Adrenal gland (tissue), 12 donors: ENCODE measurements around the gene PPM1L. TPM values are rescaled to one million over a fixed set of nuclear protein-coding genes. Genes with fewer than 3 reads are reported as not detected.

Experiments used
- DNase-seq, 7 donors: peaks; one replicate each; pipeline ENCODE4 v3.0.0-alpha.2; 2019 to 2020
- H3K27ac ChIP-seq, 5 donors: fragments of 200-600 bp; sonication (generic) in 4 of 5; 1 replicate in 3 of 5; 2 replicates in 2 of 5; pipeline versions ENCODE4 v1.5.1 to v1.8.0; 2016 to 2020; ENCODE audit warnings: mild to moderate bottlenecking in 1 of 5
- H3K27me3 ChIP-seq: fragments of 200-600 bp; 2 replicates; pipeline ENCODE4 v1.8.0; 2021
- H3K36me3 ChIP-seq, 2 donors: fragments of 200-600 bp; replicated peaks in 1 of 2; 1 replicate in 1 of 2; 2 replicates in 1 of 2; pipeline versions ENCODE4 v1.5.1 to v1.8.0; 2018 to 2022
- H3K4me1 ChIP-seq, 2 donors: fragments of 200-600 bp; replicated peaks in 1 of 2; 1 replicate in 1 of 2; 2 replicates in 1 of 2; pipeline versions ENCODE4 v1.5.1 to v1.8.0; 2018 to 2021
- H3K4me3 ChIP-seq, 4 donors: fragments of 200-600 bp; sonication (generic) in 3 of 4; one replicate each; pipeline ENCODE4 v1.5.1; 2016 to 2018
- H3K9me3 ChIP-seq, 3 donors: fragments of 200-600 bp; sonication (generic) in 1 of 3; replicated peaks in 1 of 3; 1 replicate in 2 of 3; 2 replicates in 1 of 3; pipeline versions ENCODE4 v1.5.1 to v1.8.0; 2016 to 2021
- POLR2A ChIP-seq, 2 donors: fragments of 450-650 bp; IDR thresholded peaks; one replicate each; pipeline ENCODE4 v1.6.1; 2017; ENCODE audit warnings: antibody characterized with exemption in 2 of 2, mild to moderate bottlenecking in 2 of 2, moderate library complexity in 1 of 2
- WGBS, 4 donors: extraction: QIAGEN DNeasy Blood & Tissue Kit in 2 of 4; methylation state at CpG; one replicate each; pipeline versions ENCODE4 v1.1.5 to v1.1.7; 2013 to 2017; 5-methylcytosine and 5-hydroxymethylcytosine counted together
- intact Hi-C, 2 donors: fragments of 100-400 bp; cut with DNase I; formaldehyde crosslinking; loops; one replicate each; pipeline versions ENCODE4 v1.14.1 to v1.15.0; 2022 to 2023
- polyA plus RNA-seq, 3 donors: library from polyadenylated mRNA; stranded (reverse); fragments of 200-250 nt in 2 of 3; fragments of 350-450 nt in 1 of 3; fragmentation: Illumina TruSeq in 1 of 3; extraction: RNeasy Lipid Tissue Mini Kit (QIAGEN cat#74804) in 1 of 3; gene quantifications; one replicate each; pipeline ENCODE4 v1.2.3, GENCODE V29; 2013 to 2014
- total RNA-seq, 9 donors: library from RNA; depleted of rRNA in 4 of 9; stranded (reverse); fragments of >200 nt in 4 of 9; fragments of 120-200 nt in 1 of 9; fragmentation: NEBNext Ultra II Directional in 1 of 9; extraction: Animal tissue kit (Norgen Biotek cat#: 25700) in 1 of 9; gene quantifications; one replicate each; pipeline versions ENCODE4 v1.1.0 to v1.2.4, GENCODE V29; 2013 to 2023
- TF ChIP-seq, protein P1 (sequence below), 6 experiments: fragments of 450-650 bp in 4 of 6; fragments of 200-600 bp in 2 of 6; sonication (generic) in 1 of 6; IDR thresholded peaks; 1 replicate in 5 of 6; 2 replicates in 1 of 6; pipeline versions ENCODE4 v1.5.1 to v1.8.0; 2016 to 2021; ENCODE audit warnings: antibody characterized with exemption in 6 of 6, mild to moderate bottlenecking in 2 of 6, moderate library complexity in 1 of 6
- donor health status: healthy with polysubstance abuse.
- donor health status: Bipolar disorder and iron deficiency.
- donor health status: DM: yes; HTN: yes; CAD: no.
- donor health status: DM: no; HTN: no; CAD: no.
- donor health status: DM: no; HTN: no; CAD: no.
- donor health status: DM: yes; HTN: yes; CAD: no.

Gene PPM1L
- total and polyA plus RNA-seq, 12 donors: 2.4 to 53.6 (median 35.0) TPM

DNA sequence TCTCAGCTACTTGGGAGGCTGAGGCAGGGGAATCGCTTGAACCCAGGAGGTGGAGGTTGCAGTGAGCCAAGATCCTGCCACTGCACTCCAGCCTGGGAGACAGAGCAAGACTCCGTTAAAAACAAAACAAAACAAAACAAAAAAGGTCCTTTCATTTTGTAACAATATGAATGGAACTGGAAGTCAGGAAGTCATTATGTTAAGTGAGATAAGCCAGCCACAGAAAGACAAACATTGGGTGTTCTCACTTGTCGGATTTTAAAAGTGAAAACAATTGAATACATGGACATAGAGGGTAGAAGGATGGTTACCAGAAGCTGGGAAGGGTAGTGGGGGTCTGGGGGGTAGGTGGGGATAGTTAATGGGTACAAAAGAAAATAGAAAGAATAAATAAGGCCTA is 361.6 kb downstream of the PPM1L start:
- peaks cover 0 to 5% (median 0%) of the 10 kb centered on the region in 3 donors for H3K9me3 ChIP-seq
- no peaks in the 10 kb centered on the region for H3K27me3 ChIP-seq
- no peak overlapping the region for H3K27ac ChIP-seq
- H3K4me1 ChIP-seq: no peaks in the 10 kb centered on the region
- 66 to 76% (median 74%) methylated on average over 3 of the region's 3 CpGs for WGBS, 4 donors
- H3K4me3 ChIP-seq: no peak overlapping the region
- no peak for TF ChIP-seq POLR2A (IDR thresholded peaks at IDR 0.05)
- TF ChIP-seq, protein P1, sequence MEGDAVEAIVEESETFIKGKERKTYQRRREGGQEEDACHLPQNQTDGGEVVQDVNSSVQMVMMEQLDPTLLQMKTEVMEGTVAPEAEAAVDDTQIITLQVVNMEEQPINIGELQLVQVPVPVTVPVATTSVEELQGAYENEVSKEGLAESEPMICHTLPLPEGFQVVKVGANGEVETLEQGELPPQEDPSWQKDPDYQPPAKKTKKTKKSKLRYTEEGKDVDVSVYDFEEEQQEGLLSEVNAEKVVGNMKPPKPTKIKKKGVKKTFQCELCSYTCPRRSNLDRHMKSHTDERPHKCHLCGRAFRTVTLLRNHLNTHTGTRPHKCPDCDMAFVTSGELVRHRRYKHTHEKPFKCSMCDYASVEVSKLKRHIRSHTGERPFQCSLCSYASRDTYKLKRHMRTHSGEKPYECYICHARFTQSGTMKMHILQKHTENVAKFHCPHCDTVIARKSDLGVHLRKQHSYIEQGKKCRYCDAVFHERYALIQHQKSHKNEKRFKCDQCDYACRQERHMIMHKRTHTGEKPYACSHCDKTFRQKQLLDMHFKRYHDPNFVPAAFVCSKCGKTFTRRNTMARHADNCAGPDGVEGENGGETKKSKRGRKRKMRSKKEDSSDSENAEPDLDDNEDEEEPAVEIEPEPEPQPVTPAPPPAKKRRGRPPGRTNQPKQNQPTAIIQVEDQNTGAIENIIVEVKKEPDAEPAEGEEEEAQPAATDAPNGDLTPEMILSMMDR (IDR thresholded peaks at IDR 0.05): no peak
- intact Hi-C loops: no loop called here
- no peak for DNase-seq
- H3K36me3 ChIP-seq: no peaks in the 10 kb centered on the region

DNA sequence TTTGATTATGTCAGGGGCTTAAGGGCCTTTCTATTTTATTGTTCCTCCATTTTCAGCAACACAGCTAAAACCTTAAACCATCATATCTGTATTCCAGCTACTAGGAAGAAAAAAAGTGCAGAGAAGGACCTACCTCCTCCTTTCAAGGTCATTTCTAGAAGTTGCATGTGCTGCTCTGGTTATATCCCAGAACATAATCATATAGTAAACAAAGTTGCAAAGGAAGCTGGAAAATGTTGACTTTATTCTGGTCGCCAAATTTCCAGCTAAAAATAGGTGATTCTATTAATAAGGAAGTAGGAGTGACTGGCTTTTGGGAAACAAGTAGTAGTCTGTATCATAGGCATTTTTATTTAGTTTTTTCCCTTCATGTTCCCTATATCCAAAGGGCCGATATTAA is 370.5 kb downstream of the PPM1L start:
- H3K36me3 ChIP-seq: no peaks in the 10 kb centered on the region
- H3K9me3 ChIP-seq: peaks cover 0 to 6% (median 0%) of the 10 kb centered on the region in 3 donors
- no peaks in the 10 kb centered on the region for H3K4me1 ChIP-seq
- no peak for DNase-seq
- TF ChIP-seq, protein P1 (IDR thresholded peaks at IDR 0.05): no peak
- no peak for TF ChIP-seq POLR2A (IDR thresholded peaks at IDR 0.05)
- H3K4me3 ChIP-seq: no peak overlapping the region
- no peak overlapping the region for H3K27ac ChIP-seq
- intact Hi-C loops: no loop called here
- 59 to 75% (median 64%) methylated on average over 2 of the region's 2 CpGs for WGBS, 4 donors
- no peaks in the 10 kb centered on the region for H3K27me3 ChIP-seq

Other genes starting within 250 kb of the PPM1L start
- 10 to 100 TPM; 10.6 to 43.6 (median 21.1) TPM for gene KPNA4, start 190.7 kb upstream of the PPM1L start, total RNA-seq
- 10 to 100 TPM in 1 of 3 donors, 1 to 10 TPM in 2; 6.5 to 38.6 (median 8.1) TPM for gene KPNA4, start 190.7 kb upstream of the PPM1L start, polyA plus RNA-seq
- gene ARL14, start 79.1 kb upstream of the PPM1L start, total RNA-seq: under 1 TPM in 3 of 9 donors, not detected in 6; 0.17 to 0.22 (median 0.19) TPM
- gene ARL14, start 79.1 kb upstream of the PPM1L start, polyA plus RNA-seq: under 1 TPM in 1 of 3 donors, not detected in 2; 0.27 TPM